ENCODE data around the gene SLC27A5. TPM values are rescaled to one million over a fixed set of nuclear protein-coding genes. Genes with fewer than 3 reads are reported as not detected.

Gene SLC27A5
- total and polyA plus RNA-seq, 10 donors: 6.0 to 26.8 (median 8.6) TPM

DNA sequence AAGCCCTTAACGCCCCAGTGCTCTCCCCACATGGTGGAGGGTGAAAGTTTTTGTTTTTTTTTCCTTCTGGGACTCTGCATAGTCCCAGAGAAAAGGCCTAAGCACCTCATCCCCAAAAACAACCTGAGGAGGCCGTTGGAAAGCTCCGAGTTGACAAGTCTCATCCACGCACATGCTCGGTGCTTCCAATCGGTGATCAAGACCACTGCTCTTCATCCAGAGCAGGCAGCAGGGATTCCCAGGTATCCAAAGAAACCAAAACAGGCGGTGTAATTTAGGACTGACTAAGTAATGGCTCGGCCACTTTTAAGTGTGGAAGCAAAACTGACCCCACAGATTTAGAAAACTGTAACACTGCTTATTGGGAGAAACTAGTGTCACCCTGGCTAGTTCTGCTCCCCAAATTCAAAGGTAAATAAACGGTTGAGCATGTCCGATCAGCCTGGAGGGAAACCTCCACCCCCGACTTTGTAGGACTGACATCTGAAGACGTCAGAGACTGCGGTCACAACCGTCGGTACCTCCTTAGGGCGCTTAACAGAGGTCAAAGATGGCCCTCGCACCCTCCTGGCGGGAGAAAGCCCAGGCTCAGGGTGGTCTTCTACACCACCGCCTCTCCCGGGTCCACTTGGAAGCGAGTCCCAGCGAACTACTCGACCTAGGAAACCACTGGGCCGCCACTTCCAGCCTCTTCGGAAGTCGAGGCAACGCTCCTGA lies 36.6 kb downstream of the SLC27A5 start:
- Histone ChIP-seq H3K4me1 (peaks cover 13 to 26% (median 22%) of the 10 kb centered on the region in 6 donors), H3K27ac (peak overlapping the region; percentile 84 to 95 (median 89)), H3K4me3 (peak overlapping the region; percentile 60 to 92 (median 70)), H3K27me3 (replicated peaks in 1 of 7) (no peaks in the 10 kb centered on the region), H3K36me3 (peaks cover 0 to 53% (median 30%) of the 10 kb centered on the region in 6 donors), H3K9me3 (no peaks in the 10 kb centered on the region)
- 22 to 26% (median 25%) methylated on average over 27 of the region's 27 CpGs for WGBS, 5 donors
- TF ChIP-seq POLR2AphosphoS5 (IDR thresholded peaks at IDR 0.05) (no peak), POLR2A (IDR thresholded peaks at IDR 0.05) (no peak)
- TF ChIP-seq, protein P1, sequence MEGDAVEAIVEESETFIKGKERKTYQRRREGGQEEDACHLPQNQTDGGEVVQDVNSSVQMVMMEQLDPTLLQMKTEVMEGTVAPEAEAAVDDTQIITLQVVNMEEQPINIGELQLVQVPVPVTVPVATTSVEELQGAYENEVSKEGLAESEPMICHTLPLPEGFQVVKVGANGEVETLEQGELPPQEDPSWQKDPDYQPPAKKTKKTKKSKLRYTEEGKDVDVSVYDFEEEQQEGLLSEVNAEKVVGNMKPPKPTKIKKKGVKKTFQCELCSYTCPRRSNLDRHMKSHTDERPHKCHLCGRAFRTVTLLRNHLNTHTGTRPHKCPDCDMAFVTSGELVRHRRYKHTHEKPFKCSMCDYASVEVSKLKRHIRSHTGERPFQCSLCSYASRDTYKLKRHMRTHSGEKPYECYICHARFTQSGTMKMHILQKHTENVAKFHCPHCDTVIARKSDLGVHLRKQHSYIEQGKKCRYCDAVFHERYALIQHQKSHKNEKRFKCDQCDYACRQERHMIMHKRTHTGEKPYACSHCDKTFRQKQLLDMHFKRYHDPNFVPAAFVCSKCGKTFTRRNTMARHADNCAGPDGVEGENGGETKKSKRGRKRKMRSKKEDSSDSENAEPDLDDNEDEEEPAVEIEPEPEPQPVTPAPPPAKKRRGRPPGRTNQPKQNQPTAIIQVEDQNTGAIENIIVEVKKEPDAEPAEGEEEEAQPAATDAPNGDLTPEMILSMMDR (IDR thresholded peaks at IDR 0.05 in 8 of 11, conservative IDR thresholded peaks at IDR 0.05 in 3 of 11): no peak
- no peak for DNase-seq
- intact Hi-C loops (cut with DNase I; ENCODE audit: low total_unique reads): no loop called here

DNA sequence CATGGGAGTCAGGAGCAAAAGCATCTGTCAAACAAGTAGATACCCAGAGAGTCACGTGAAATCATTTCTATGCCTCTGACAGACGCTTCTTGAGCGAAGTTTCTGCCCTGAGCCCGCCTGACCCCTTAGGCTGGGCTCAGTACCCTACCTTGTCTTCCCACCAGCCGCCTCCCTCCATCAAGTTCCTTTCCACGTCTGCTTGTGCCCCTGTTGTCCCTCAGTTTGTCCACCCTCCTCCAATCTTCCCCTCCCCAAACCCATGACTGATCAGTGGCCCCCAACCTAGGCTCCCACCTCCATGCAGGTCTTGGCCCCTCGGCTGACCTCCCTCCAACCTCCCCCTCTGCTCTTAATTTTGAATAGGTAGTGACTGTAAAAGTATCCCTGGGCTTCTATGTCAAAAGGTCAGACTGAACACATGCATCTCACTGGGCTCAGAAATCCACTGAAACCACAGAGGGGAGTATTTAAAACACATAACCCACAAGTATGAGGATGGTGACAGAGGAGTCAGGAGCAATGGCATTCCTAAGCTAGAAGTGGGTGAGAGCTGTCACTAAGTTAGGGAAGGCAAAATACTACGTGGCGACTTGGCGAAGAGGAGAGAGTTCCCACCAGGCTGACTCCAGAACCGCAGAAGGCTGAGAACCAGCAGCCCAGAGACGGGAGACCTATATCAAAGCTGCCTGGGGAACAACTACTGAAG lies 37.3 kb downstream of the SLC27A5 start:
- intact Hi-C loops (cut with DNase I; ENCODE audit: low total_unique reads): no loop called here
- H3K27ac ChIP-seq: peak overlapping the region in 2 of 8 donors; percentile 90 to 91

DNA sequence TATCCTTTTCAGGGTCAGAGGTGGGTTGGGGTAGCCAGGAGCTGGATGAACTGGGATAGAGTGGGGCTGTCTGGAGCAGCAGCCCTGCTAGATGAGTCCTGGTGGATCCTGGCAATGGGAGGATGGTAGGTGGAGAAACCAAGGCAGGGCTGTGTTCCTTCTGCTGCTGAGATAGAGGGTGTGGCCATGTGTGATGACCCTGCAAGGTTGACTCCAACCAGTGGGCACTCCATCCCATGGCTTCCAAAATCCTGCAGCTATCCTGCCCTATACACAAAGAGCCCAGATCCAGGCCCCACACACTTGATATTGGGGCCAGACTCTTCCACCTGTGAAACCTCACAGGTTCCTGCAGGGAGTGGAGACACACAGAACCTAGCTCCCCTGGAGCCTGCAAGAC lies 38.0 kb downstream of the SLC27A5 start:
- Histone ChIP-seq H3K4me3 (no peak overlapping the region), H3K36me3 (peaks cover 0 to 51% (median 40%) of the 10 kb centered on the region in 6 donors), H3K27me3 (replicated peaks in 1 of 7) (no peaks in the 10 kb centered on the region), H3K9me3 (no peaks in the 10 kb centered on the region), H3K4me1 (peaks cover 13 to 31% (median 24%) of the 10 kb centered on the region in 6 donors), H3K27ac (no peak overlapping the region)
- TF ChIP-seq, protein P1 (IDR thresholded peaks at IDR 0.05 in 8 of 11, conservative IDR thresholded peaks at IDR 0.05 in 3 of 11): no peak
- TF ChIP-seq POLR2AphosphoS5 (IDR thresholded peaks at IDR 0.05): no peak
- no peak for TF ChIP-seq POLR2A (IDR thresholded peaks at IDR 0.05)
- DNase-seq: no peak
- intact Hi-C loops (cut with DNase I; ENCODE audit: low total_unique reads): no loop called here

More for the DNA sequence above, 37.3 kb downstream of the SLC27A5 start:
- H3K4me3 ChIP-seq: no peak overlapping the region
- WGBS, 5 donors: 87 to 92% (median 88%) methylated on average over 12 of the region's 12 CpGs
- peaks cover 0 to 53% (median 36%) of the 10 kb centered on the region in 6 donors for H3K36me3 ChIP-seq
- no peak for DNase-seq
- H3K9me3 ChIP-seq: no peaks in the 10 kb centered on the region
- H3K4me1 ChIP-seq: peaks cover 13 to 26% (median 22%) of the 10 kb centered on the region in 6 donors
- H3K27me3 ChIP-seq (replicated peaks in 1 of 7): no peaks in the 10 kb centered on the region
- TF ChIP-seq POLR2A (IDR thresholded peaks at IDR 0.05) (no peak), POLR2AphosphoS5 (IDR thresholded peaks at IDR 0.05) (no peak)
- TF ChIP-seq, protein P1 (IDR thresholded peaks at IDR 0.05 in 8 of 11, conservative IDR thresholded peaks at IDR 0.05 in 3 of 11): no peak

DNA sequence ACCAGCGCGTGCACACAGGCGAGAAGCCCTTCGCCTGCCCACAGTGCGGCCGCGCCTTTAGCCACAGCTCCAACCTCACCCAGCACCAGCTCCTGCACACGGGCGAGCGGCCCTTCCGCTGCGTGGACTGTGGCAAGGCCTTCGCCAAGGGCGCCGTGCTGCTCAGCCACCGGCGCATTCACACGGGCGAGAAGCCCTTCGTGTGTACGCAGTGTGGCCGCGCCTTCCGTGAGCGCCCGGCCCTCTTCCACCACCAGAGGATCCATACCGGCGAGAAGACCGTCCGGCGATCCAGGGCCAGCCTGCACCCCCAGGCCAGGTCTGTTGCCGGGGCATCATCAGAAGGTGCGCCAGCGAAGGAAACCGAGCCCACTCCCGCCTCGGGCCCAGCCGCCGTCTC lies 40.1 kb downstream of the SLC27A5 start:
- H3K4me1 ChIP-seq: peaks cover 16 to 39% (median 31%) of the 10 kb centered on the region in 6 donors
- H3K36me3 ChIP-seq: peaks cover 0 to 49% (median 40%) of the 10 kb centered on the region in 6 donors
- no peaks in the 10 kb centered on the region for H3K9me3 ChIP-seq
- no peak for DNase-seq
- no peak overlapping the region for H3K4me3 ChIP-seq
- WGBS, 5 donors: 95 to 96% (median 96%) methylated on average over 24 to 39 of the region's 39 CpGs
- H3K27me3 ChIP-seq (replicated peaks in 1 of 7): no peaks in the 10 kb centered on the region
- H3K27ac ChIP-seq: no peak overlapping the region
- TF ChIP-seq POLR2AphosphoS5 (IDR thresholded peaks at IDR 0.05): peak in 2 of 3 donors; percentile 14 to 31
- TF ChIP-seq POLR2A (IDR thresholded peaks at IDR 0.05): no peak
- intact Hi-C loops (cut with DNase I; ENCODE audit: low total_unique reads): no loop called here
